HG03571 (cell line): ENCODE data around the gene RUNX2.

ENCODE experiments used
- ATAC-seq: cut with Tn5 transposase; IDR thresholded peaks from one replicate; pipeline ENCODE4 v1.9.1; 2021; ENCODE audit not compliant: unreplicated experiment

The RUNX2 gene

GRCh38 chr6:45689926-45690615, 361.9 kb downstream of the RUNX2 start:
- ATAC-seq: no peak

- ATAC-seq: no peak
These were observed 362.7 kb downstream of the RUNX2 start for GRCh38 chr6:45690846-45691245.

GRCh38 chr6:45691426-45691825, 363.3 kb downstream of the RUNX2 start:
- ATAC-seq: no peak

- no peak for ATAC-seq
These were observed 363.9 kb downstream of the RUNX2 start for GRCh38 chr6:45692021-45692420.

GRCh38 chr6:45696738-45697137, 368.6 kb downstream of the RUNX2 start:
- ATAC-seq: no peak

GRCh38 chr6:45697605-45698004, 369.5 kb downstream of the RUNX2 start:
- peak; percentile 88 for ATAC-seq

- ATAC-seq: no peak
These were observed 369.9 kb downstream of the RUNX2 start for GRCh38 chr6:45698046-45698445.

GRCh38 chr6:45699663-45700062, 371.5 kb downstream of the RUNX2 start:
- no peak for ATAC-seq

GRCh38 chr6:45702849-45703739, 375.0 kb downstream of the RUNX2 start:
- no peak for ATAC-seq

- ATAC-seq: no peak
These were observed 376.1 kb downstream of the RUNX2 start for GRCh38 chr6:45704056-45704800.

- ATAC-seq: no peak
These were observed 377.2 kb downstream of the RUNX2 start for GRCh38 chr6:45705137-45705855.

- ATAC-seq: peak; percentile 34
These were observed 378.2 kb downstream of the RUNX2 start for GRCh38 chr6:45706319-45706718.

GRCh38 chr6:45707176-45707575, 379.0 kb downstream of the RUNX2 start:
- ATAC-seq: no peak

- peak; percentile 62 for ATAC-seq
These were observed 381.7 kb downstream of the RUNX2 start for GRCh38 chr6:45709781-45710220.

- peak; percentile 72 for ATAC-seq
These were observed 382.2 kb downstream of the RUNX2 start for GRCh38 chr6:45710304-45710821.

- ATAC-seq: no peak
These were observed 383.9 kb downstream of the RUNX2 start for GRCh38 chr6:45712076-45712475.

- ATAC-seq: no peak
These were observed 384.7 kb downstream of the RUNX2 start for GRCh38 chr6:45712786-45713185.
